ENCODE measurements around the gene CLEC16A. TPM values are rescaled to one million over a fixed set of nuclear protein-coding genes. Genes with fewer than 3 reads are reported as not detected.

The CLEC16A gene
- total RNA-seq, 1 donor from 2014 or later, result 33.4 TPM

DNA sequence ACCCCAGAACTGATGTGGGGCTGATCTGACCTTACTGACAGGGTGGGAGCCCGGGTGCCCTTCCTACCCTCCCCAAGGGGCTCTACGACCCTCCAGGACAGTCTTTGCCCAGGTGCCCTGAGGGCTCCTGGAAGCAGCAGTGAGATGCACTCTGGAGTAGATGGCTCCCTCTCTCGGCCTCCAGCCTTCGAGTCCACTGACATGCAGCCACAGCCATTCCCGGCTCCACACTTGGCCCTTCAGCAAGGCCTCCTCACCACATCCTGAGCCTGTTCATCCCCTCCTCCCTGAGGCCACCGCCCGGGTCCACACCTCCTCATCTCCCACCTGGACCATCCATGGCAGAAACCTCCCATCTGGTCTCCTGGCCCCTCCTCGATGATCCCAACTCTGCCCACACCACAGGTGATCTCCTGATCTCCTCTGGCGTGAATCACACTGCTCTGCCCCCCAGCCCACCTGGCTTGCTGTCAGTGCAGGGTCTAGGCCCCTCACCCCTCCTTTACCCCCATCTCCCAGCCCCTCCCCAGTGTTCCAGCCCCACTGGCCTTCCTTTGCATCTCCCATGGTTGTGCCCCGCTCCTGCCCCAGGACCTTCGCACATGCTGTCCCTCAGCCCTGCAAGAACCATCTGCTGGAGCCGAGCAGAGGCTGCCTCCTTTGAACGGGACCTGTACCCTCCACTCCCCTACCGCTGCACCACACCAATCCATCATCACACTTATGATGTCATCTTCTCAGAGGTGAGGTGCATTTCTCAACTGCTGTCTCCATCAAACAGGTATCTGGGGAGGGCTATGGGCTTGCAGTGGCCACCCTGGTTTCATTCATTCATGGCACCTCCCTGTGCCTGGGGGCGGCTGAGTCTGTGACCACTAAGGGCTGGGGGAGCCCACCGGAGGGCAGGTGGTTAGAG, 267.0 kb downstream of the CLEC16A start:
- H3K27ac Mint-ChIP-seq, result no peak overlapping the region
- H3K36me3 Mint-ChIP-seq, result no peaks in the 10 kb centered on the region
- no peak overlapping the region for H3K4me3 Mint-ChIP-seq
- peaks cover 7% of the 10 kb centered on the region for H3K9me3 Mint-ChIP-seq
- TF ChIP-seq, protein P1, sequence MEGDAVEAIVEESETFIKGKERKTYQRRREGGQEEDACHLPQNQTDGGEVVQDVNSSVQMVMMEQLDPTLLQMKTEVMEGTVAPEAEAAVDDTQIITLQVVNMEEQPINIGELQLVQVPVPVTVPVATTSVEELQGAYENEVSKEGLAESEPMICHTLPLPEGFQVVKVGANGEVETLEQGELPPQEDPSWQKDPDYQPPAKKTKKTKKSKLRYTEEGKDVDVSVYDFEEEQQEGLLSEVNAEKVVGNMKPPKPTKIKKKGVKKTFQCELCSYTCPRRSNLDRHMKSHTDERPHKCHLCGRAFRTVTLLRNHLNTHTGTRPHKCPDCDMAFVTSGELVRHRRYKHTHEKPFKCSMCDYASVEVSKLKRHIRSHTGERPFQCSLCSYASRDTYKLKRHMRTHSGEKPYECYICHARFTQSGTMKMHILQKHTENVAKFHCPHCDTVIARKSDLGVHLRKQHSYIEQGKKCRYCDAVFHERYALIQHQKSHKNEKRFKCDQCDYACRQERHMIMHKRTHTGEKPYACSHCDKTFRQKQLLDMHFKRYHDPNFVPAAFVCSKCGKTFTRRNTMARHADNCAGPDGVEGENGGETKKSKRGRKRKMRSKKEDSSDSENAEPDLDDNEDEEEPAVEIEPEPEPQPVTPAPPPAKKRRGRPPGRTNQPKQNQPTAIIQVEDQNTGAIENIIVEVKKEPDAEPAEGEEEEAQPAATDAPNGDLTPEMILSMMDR (conservative IDR thresholded peaks at IDR 0.05), result no peak
- peaks cover 4% of the 10 kb centered on the region for H3K27me3 Mint-ChIP-seq
- no peak for DNase-seq (ENCODE audit: extremely low spot score, unreplicated experiment)
- peaks cover 4% of the 10 kb centered on the region for H3K4me1 Mint-ChIP-seq (ENCODE audit: unreplicated experiment)

DNA sequence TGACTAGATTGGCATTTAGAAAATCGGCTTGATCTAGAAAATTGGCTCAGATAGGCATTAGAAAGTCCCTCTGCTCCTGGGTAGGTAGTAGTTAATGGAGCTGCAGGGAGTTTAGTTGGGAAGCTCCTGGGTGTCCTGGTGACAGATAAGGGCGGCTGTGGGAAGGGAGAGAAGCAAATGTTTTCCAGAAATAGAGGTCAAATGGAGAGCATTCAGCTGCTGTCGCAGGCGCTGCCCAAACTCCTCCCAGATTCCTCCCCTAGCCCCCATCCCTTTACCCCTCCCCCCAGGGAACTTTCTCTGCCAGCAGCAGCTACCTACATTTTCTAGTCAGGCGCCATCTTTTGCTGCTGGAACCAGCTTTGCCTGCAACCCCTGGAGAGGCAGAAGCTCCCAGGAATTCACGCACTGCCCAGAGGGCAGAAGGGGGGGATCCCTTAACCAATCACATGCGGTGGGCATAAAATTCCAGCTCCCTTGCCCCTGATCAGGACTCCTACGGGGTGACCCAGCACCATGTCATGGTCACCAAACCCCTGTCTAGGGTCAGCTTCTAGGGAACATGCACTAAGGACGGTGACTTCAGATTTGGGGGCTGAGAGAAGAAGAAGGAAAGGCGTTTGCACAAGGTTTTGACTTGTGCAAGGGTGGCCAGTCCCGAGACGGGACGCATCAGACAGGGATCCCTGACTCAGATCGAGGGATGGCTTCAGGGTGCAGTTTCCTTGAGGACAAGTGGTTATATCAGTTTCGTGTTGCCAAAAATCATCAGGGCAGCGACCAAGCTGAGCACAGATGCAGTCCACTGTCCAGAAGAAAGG, 267.8 kb downstream of the CLEC16A start:
- Mint-ChIP-seq H3K36me3 (no peaks in the 10 kb centered on the region), H3K27me3 (peaks cover 4% of the 10 kb centered on the region), H3K4me3 (no peak overlapping the region), H3K4me1 (ENCODE audit: unreplicated experiment) (peaks cover 4% of the 10 kb centered on the region), H3K27ac (no peak overlapping the region), H3K9me3 (peaks cover 8% of the 10 kb centered on the region)
- DNase-seq (ENCODE audit: extremely low spot score, unreplicated experiment), result no peak
- TF ChIP-seq, protein P1 (conservative IDR thresholded peaks at IDR 0.05), result no peak

DNA sequence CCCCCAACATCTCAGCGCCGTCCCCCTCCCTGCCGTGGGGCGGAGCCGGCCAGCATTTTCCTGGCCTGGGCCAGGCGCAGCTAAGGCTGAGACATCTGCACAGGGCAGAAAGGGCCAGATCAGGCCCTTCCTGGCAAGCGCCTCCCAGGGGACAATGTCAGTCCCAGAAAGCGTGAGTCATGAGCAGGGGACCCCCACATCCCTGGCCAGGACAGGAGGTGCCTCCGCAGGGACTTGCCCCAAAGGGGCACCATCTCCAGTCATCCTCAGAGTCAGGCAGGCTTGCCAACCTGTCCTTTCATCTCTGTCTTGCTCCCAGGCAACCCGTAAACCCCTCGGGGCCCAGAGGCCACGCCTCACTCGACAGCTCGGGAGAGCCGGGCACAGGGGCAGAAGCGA, 268.4 kb downstream of the CLEC16A start:
- TF ChIP-seq, protein P1 (conservative IDR thresholded peaks at IDR 0.05), result no peak
- H3K27me3 Mint-ChIP-seq, result peaks cover 4% of the 10 kb centered on the region
- H3K27ac Mint-ChIP-seq, result no peak overlapping the region
- peaks cover 4% of the 10 kb centered on the region for H3K4me1 Mint-ChIP-seq (ENCODE audit: unreplicated experiment)
- no peak for DNase-seq (ENCODE audit: extremely low spot score, unreplicated experiment)
- H3K36me3 Mint-ChIP-seq, result no peaks in the 10 kb centered on the region
- H3K4me3 Mint-ChIP-seq, result no peak overlapping the region
- H3K9me3 Mint-ChIP-seq, result peaks cover 11% of the 10 kb centered on the region

DNA sequence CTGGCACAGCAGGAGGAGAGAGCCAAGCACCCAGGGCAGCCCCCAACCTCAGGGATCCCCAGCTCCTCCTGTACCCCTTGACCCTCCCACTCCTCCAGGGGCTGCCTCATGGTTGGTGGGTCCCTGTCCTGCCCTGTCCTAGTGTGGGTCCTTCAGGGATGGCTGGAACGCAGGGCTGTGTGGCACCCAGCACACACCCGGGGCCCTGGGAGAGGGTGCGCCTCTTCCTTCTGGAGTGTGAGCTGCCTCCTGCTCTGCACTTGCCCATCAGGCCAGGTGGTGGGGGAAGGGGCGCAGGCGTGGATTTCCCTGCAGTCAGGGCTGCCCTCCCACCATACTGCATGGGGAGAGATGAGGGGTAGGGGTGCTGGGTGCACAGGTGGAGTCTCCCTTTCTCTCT, 269.0 kb downstream of the CLEC16A start:
- DNase-seq (ENCODE audit: extremely low spot score, unreplicated experiment), result no peak
- Mint-ChIP-seq H3K27ac (no peak overlapping the region), H3K27me3 (peaks cover 4% of the 10 kb centered on the region), H3K9me3 (peaks cover 11% of the 10 kb centered on the region), H3K4me3 (no peak overlapping the region), H3K36me3 (no peaks in the 10 kb centered on the region), H3K4me1 (ENCODE audit: unreplicated experiment) (peaks cover 4% of the 10 kb centered on the region)
- TF ChIP-seq, protein P1 (conservative IDR thresholded peaks at IDR 0.05), result no peak

DNA sequence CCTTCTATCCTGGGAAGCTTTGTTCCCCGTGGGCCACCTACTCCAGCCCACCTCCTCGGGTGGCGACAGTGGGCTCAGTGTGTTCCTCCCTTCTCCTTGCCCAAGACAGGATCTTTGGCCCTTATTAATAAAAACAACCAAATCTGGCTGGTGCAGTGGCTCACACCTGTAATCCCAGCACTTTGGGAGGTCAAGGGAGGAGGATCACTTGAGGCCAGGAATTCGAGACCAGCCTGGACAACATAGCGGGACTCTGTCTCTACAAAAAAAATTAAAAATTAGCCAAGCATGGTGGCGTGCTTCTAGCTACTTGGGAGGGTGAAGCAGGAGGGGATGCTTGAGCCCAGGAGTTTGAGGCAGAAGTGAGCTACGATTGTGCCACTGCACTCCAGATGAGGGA, 269.4 kb downstream of the CLEC16A start:
- no peak overlapping the region for H3K27ac Mint-ChIP-seq
- TF ChIP-seq, protein P1 (conservative IDR thresholded peaks at IDR 0.05), result no peak
- H3K9me3 Mint-ChIP-seq, result peaks cover 15% of the 10 kb centered on the region
- no peak overlapping the region for H3K4me3 Mint-ChIP-seq
- no peaks in the 10 kb centered on the region for H3K36me3 Mint-ChIP-seq
- no peak for DNase-seq (ENCODE audit: extremely low spot score, unreplicated experiment)
- H3K27me3 Mint-ChIP-seq, result peaks cover 4% of the 10 kb centered on the region
- peaks cover 4% of the 10 kb centered on the region for H3K4me1 Mint-ChIP-seq (ENCODE audit: unreplicated experiment)

All from type B pancreatic cell (in vitro differentiated cells).